ENCODE results near the gene KCTD12.

DNA sequence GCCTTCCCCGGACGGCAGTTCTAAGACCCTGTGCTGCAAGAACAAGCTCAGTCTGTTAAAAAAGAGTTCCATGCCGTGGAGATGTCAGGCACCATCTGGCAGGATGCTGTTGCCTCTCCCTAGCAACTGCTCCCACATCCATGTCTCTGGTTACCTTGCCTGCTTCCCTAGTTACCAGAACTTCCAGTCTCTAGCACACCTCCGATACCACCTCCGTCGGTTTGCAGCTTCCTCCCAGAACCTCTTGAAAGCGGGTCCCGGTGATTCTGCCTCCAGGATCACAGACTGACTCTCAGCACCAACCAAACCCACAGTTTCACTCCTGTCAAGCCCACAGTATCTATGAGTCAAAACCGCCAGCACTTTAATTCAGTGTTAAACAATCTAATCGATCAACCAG, 55.4 kb downstream of the KCTD12 start:
- TF ChIP-seq, protein P1, sequence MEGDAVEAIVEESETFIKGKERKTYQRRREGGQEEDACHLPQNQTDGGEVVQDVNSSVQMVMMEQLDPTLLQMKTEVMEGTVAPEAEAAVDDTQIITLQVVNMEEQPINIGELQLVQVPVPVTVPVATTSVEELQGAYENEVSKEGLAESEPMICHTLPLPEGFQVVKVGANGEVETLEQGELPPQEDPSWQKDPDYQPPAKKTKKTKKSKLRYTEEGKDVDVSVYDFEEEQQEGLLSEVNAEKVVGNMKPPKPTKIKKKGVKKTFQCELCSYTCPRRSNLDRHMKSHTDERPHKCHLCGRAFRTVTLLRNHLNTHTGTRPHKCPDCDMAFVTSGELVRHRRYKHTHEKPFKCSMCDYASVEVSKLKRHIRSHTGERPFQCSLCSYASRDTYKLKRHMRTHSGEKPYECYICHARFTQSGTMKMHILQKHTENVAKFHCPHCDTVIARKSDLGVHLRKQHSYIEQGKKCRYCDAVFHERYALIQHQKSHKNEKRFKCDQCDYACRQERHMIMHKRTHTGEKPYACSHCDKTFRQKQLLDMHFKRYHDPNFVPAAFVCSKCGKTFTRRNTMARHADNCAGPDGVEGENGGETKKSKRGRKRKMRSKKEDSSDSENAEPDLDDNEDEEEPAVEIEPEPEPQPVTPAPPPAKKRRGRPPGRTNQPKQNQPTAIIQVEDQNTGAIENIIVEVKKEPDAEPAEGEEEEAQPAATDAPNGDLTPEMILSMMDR (IDR thresholded peaks at IDR 0.05; ENCODE audit: insufficient read depth, low read length, poor library complexity, severe bottlenecking), result no peak
- no peak for TF ChIP-seq EZH2phosphoT487 (conservative IDR thresholded peaks at IDR 0.05; ENCODE audit: low read length)

Data from SU-DHL-6 (cell line).